ENCODE measurements around the gene ZBTB7C.

GRCh38 chr18:48213791-48214190 lies 195.4 kb downstream of the ZBTB7C start:
- no peak for TF ChIP-seq RAD21 (conservative IDR thresholded peaks at IDR 0.05 in 1 of 2, IDR thresholded peaks at IDR 0.05 in 1 of 2)
- TF ChIP-seq PBX3 (IDR thresholded peaks at IDR 0.05), result no peak
- TF ChIP-seq MAFK (IDR thresholded peaks at IDR 0.05; ENCODE audit: partially characterized antibody), result no peak
- no peak for TF ChIP-seq CTCF (IDR thresholded peaks at IDR 0.05)
- no peak for TF ChIP-seq EP300 (IDR thresholded peaks at IDR 0.05)
- TF ChIP-seq BHLHE40 (IDR thresholded peaks at IDR 0.05; ENCODE audit: low read depth, low read length), result no peak
- no peak for TF ChIP-seq ZC3H11A (IDR thresholded peaks at IDR 0.05)

All from A549 (cell line).